ENCODE data around the gene CADM2. TPM values are rescaled to one million over a fixed set of nuclear protein-coding genes. Genes with fewer than 3 reads are reported as not detected.

The CADM2 gene
- total and polyA plus RNA-seq, 2 donors (not counting 3 experiments of a cell fraction or from before 2014, with no cell fraction given), result not detected

DNA sequence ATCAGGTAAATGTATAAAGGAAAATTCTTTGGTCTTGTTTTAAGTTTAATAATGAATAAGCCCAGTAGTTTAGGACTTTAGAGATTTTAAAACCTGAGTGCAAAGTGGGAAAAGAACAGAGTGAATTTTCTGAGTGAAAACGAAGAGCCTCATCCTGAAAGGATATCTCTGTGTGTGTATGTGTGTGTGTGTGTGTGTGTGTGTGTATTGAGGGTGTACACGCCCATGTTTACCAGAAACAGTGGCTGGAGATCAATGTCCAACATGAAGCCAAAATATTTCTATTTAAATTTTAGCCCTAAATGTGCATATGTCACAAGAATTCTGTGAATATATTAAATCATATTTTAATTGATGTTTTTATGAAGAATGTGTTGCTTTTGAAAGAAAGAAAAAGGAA lies 549.9 kb downstream of the CADM2 start:
- no peaks in the 10 kb centered on the region for H3K36me3 ChIP-seq (ENCODE audit: control insufficient read depth in 2 of 2, extremely low read depth in 1 of 2, insufficient read depth in 2 of 2, low read length in 2 of 2)
- intact Hi-C loops (cut with micrococcal nuclease), result no loop called here
- no peak overlapping the region for H3K4me2 ChIP-seq (ENCODE audit: insufficient read depth, low read length)
- no peaks in the 10 kb centered on the region for H3K79me2 ChIP-seq (ENCODE audit: control insufficient read depth, insufficient read depth, low read length)
- POLR2A ChIA-PET, result no interaction called here
- H2AFZ ChIP-seq (ENCODE audit: low read depth, low read length), result no peak overlapping the region
- no peaks in the 10 kb centered on the region for H3K9me1 ChIP-seq (replicated peaks; ENCODE audit: control insufficient read depth, extremely low read depth, insufficient read depth, low read length)
- H3K4me1 ChIP-seq (ENCODE audit: control insufficient read depth, extremely low read depth, insufficient read depth, low read length), result no peaks in the 10 kb centered on the region
- no TSS peak for BruUV-seq (replicated peaks)
- dilution Hi-C loops (cut with MboI; ENCODE audit: extremely low pct_ligation_motif_present, low sequenced_read_pairs), result no loop called here
- no peaks in the 10 kb centered on the region for H4K20me1 ChIP-seq (replicated peaks; ENCODE audit: control insufficient read depth, extremely low read depth, insufficient read depth, low read length)
- H3K27me3 ChIP-seq (ENCODE audit: control insufficient read depth in 2 of 2, insufficient read depth in 2 of 2, low read length in 2 of 2), result no peaks in the 10 kb centered on the region
- no peak for TF ChIP-seq POLR2AphosphoS5 (IDR thresholded peaks at IDR 0.05; ENCODE audit: insufficient read depth, low read depth, low read length)
- no peak for TF ChIP-seq GATA2 (IDR thresholded peaks at IDR 0.05; ENCODE audit: insufficient read depth, insufficient read length, low read depth, low read length)
- no peak for TF ChIP-seq FOS (IDR thresholded peaks at IDR 0.05; ENCODE audit: borderline replicate concordance, insufficient read depth, low read length)
- TF ChIP-seq, protein P1, sequence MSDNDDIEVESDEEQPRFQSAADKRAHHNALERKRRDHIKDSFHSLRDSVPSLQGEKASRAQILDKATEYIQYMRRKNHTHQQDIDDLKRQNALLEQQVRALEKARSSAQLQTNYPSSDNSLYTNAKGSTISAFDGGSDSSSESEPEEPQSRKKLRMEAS (IDR thresholded peaks at IDR 0.05; ENCODE audit: insufficient read depth, insufficient read length), result no peak
- no peak for TF ChIP-seq POLR2A (IDR thresholded peaks at IDR 0.05; ENCODE audit: low read depth, low read length)
- no peak for TF ChIP-seq JUN (IDR thresholded peaks at IDR 0.05; ENCODE audit: borderline replicate concordance, insufficient read depth, insufficient read length, low read depth)
- no peak overlapping the region for H3K27ac ChIP-seq (ENCODE audit: insufficient read depth, low read depth, low read length)
- H3K4me3 ChIP-seq (replicated peaks in 1 of 3; ENCODE audit: insufficient read depth in 1 of 3, low read depth in 1 of 3, low read length in 3 of 3), result no peak overlapping the region
- FAIRE-seq (no peak), DNase-seq (ENCODE audit: low read depth, low spot score) (no peak)
- CTCF ChIA-PET, result no interaction called here
- no peaks in the 10 kb centered on the region for H3K9me3 ChIP-seq (replicated peaks; ENCODE audit: control insufficient read depth, insufficient read depth, low read length)
- no peak overlapping the region for H3K9ac ChIP-seq (replicated peaks; ENCODE audit: extremely low read depth, insufficient read depth, low read length)

GRCh38 chr3:85516146-85516545 lies 557.4 kb downstream of the CADM2 start:
- Histone ChIP-seq H3K9ac (replicated peaks; ENCODE audit: extremely low read depth, insufficient read depth, low read length) (no peak overlapping the region), H3K27me3 (ENCODE audit: control insufficient read depth in 2 of 2, insufficient read depth in 2 of 2, low read length in 2 of 2) (no peaks in the 10 kb centered on the region), H3K9me1 (replicated peaks; ENCODE audit: control insufficient read depth, extremely low read depth, insufficient read depth, low read length) (no peaks in the 10 kb centered on the region), H3K4me3 (replicated peaks in 1 of 3; ENCODE audit: insufficient read depth in 1 of 3, low read depth in 1 of 3, low read length in 3 of 3) (no peak overlapping the region), H4K20me1 (replicated peaks; ENCODE audit: control insufficient read depth, extremely low read depth, insufficient read depth, low read length) (no peaks in the 10 kb centered on the region), H3K36me3 (ENCODE audit: control insufficient read depth in 2 of 2, extremely low read depth in 1 of 2, insufficient read depth in 2 of 2, low read length in 2 of 2) (no peaks in the 10 kb centered on the region), H3K9me3 (replicated peaks; ENCODE audit: control insufficient read depth, insufficient read depth, low read length) (no peaks in the 10 kb centered on the region), H3K79me2 (ENCODE audit: control insufficient read depth, insufficient read depth, low read length) (no peaks in the 10 kb centered on the region), H2AFZ (ENCODE audit: low read depth, low read length) (no peak overlapping the region), H3K27ac (ENCODE audit: insufficient read depth, low read depth, low read length) (no peak overlapping the region), H3K4me1 (ENCODE audit: control insufficient read depth, extremely low read depth, insufficient read depth, low read length) (no peaks in the 10 kb centered on the region), H3K4me2 (ENCODE audit: insufficient read depth, low read length) (no peak overlapping the region)
- TF ChIP-seq JUN (IDR thresholded peaks at IDR 0.05; ENCODE audit: borderline replicate concordance, insufficient read depth, insufficient read length, low read depth), result no peak
- TF ChIP-seq, protein P2, sequence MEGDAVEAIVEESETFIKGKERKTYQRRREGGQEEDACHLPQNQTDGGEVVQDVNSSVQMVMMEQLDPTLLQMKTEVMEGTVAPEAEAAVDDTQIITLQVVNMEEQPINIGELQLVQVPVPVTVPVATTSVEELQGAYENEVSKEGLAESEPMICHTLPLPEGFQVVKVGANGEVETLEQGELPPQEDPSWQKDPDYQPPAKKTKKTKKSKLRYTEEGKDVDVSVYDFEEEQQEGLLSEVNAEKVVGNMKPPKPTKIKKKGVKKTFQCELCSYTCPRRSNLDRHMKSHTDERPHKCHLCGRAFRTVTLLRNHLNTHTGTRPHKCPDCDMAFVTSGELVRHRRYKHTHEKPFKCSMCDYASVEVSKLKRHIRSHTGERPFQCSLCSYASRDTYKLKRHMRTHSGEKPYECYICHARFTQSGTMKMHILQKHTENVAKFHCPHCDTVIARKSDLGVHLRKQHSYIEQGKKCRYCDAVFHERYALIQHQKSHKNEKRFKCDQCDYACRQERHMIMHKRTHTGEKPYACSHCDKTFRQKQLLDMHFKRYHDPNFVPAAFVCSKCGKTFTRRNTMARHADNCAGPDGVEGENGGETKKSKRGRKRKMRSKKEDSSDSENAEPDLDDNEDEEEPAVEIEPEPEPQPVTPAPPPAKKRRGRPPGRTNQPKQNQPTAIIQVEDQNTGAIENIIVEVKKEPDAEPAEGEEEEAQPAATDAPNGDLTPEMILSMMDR (IDR thresholded peaks at IDR 0.05; ENCODE audit: extremely low read depth in 1 of 2, insufficient read depth in 1 of 2, low read depth in 1 of 2, low read length in 2 of 2), result no peak
- TF ChIP-seq, protein P1 (IDR thresholded peaks at IDR 0.05; ENCODE audit: insufficient read depth, insufficient read length), result no peak
- no peak for TF ChIP-seq GATA2 (IDR thresholded peaks at IDR 0.05; ENCODE audit: insufficient read depth, insufficient read length, low read depth, low read length)
- no peak for TF ChIP-seq POLR2A (IDR thresholded peaks at IDR 0.05; ENCODE audit: low read depth, low read length)
- no peak for TF ChIP-seq EZH2 (IDR thresholded peaks at IDR 0.05; ENCODE audit: borderline replicate concordance, low read depth, low read length, severe bottlenecking)
- no peak for TF ChIP-seq POLR2AphosphoS5 (IDR thresholded peaks at IDR 0.05; ENCODE audit: insufficient read depth, low read depth, low read length)
- TF ChIP-seq FOS (IDR thresholded peaks at IDR 0.05; ENCODE audit: borderline replicate concordance, insufficient read depth, low read length), result no peak
- TF ChIP-seq MYC (IDR thresholded peaks at IDR 0.05; ENCODE audit: low read depth, low read length), result no peak
- ChIA-PET CTCF (no interaction called here), POLR2A (no interaction called here)
- FAIRE-seq (no peak), DNase-seq (ENCODE audit: low read depth, low spot score) (no peak)
- dilution Hi-C loops (cut with MboI; ENCODE audit: extremely low pct_ligation_motif_present, low sequenced_read_pairs) (no loop called here), intact Hi-C loops (cut with micrococcal nuclease) (no loop called here)
- no TSS peak for BruUV-seq (replicated peaks)
